ENCODE measurements around the gene SMTNL2. TPM values are rescaled to one million over a fixed set of nuclear protein-coding genes. Genes with fewer than 3 reads are reported as not detected.

The SMTNL2 gene
- total RNA-seq, 1 experiment from 2014 or later, result not detected

DNA sequence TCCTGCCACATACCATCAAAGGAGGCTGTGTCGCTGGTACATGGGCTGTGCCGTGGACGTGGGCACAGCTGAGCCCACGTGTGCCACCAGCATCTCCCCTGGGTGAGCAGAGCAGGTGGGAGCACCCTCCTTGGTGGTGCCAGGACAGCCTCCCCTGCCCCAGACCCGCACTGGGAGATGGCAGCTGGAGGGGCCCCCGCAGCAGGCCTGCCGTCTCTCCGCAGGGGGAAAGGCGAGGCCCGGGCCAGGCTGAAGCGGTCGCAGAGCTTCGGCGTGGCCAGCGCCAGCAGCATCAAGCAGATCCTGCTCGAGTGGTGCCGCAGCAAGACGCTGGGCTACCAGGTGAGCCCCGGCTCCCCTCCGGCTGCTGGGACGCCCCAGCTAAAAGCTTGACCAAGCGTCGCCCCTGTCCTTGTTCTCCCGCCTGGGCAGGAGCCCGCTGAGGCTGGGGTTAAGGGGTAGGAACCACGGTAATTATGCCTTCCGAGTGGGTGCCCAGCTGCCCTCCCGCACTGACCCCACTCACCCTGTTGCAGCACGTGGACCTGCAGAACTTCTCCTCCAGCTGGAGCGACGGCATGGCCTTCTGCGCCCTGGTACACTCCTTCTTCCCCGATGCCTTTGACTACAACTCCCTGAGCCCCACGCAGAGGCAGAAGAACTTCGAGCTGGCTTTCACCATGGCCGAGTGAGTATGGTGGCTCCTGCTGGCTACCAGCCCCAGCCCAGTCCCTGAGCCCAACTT is 12.5 kb downstream of the SMTNL2 start:
- POLR2A ChIA-PET (ENCODE audit: unreplicated experiment), result no interaction called here

GRCh38 chr17:4597975-4598374 is 13.6 kb downstream of the SMTNL2 start:
- H3K4me2 ChIP-seq (ENCODE audit: low read length), result no peak overlapping the region
- BruUV-seq (replicated peaks), result no TSS peak
- no peaks in the 10 kb centered on the region for H3K9me2 ChIP-seq (replicated peaks; ENCODE audit: low read length)
- H3K4me3 ChIP-seq (ENCODE audit: low read length), result no peak overlapping the region
- H3K36me3 ChIP-seq (ENCODE audit: low read depth, low read length), result no peaks in the 10 kb centered on the region
- ChIA-PET CTCF (no interaction called here), POLR2A (ENCODE audit: unreplicated experiment) (no interaction called here)
- no peaks in the 10 kb centered on the region for H3K27me3 ChIP-seq (ENCODE audit: low read length)
- no peaks in the 10 kb centered on the region for H3F3A ChIP-seq (ENCODE audit: low read length, unreplicated experiment)
- H3K79me2 ChIP-seq (ENCODE audit: low read length), result no peaks in the 10 kb centered on the region
- no peak for DNase-seq
- no peaks in the 10 kb centered on the region for H4K20me1 ChIP-seq (ENCODE audit: low read length)
- H3K4me1 ChIP-seq (ENCODE audit: insufficient read depth, low read length), result no peaks in the 10 kb centered on the region
- intact Hi-C loops (cut with micrococcal nuclease), result no loop called here
- no peaks in the 10 kb centered on the region for H3K9me3 ChIP-seq (ENCODE audit: low read length)
- H3K9ac ChIP-seq (ENCODE audit: low read length), result no peak overlapping the region
- no peak overlapping the region for H2AFZ ChIP-seq (ENCODE audit: low read length)
- ATAC-seq, result no peak
- TF ChIP-seq EZH2phosphoT487 (IDR thresholded peaks at IDR 0.05; ENCODE audit: borderline replicate concordance, low read length) (no peak), EZH2 (IDR thresholded peaks at IDR 0.05; ENCODE audit: low read length, unreplicated experiment) (no peak)
- no peak overlapping the region for H3K27ac ChIP-seq (ENCODE audit: low read length)

More for the DNA sequence above, 12.5 kb downstream of the SMTNL2 start:
- Histone ChIP-seq H2AFZ (ENCODE audit: low read length) (no peak overlapping the region), H3K27me3 (ENCODE audit: low read length) (no peaks in the 10 kb centered on the region), H3K9me2 (replicated peaks; ENCODE audit: low read length) (no peaks in the 10 kb centered on the region), H3K36me3 (ENCODE audit: low read depth, low read length) (no peaks in the 10 kb centered on the region), H3K79me2 (ENCODE audit: low read length) (no peaks in the 10 kb centered on the region), H3K4me2 (ENCODE audit: low read length) (no peak overlapping the region), H3K27ac (ENCODE audit: low read length) (no peak overlapping the region), H3K9ac (ENCODE audit: low read length) (no peak overlapping the region), H3K4me1 (ENCODE audit: insufficient read depth, low read length) (no peaks in the 10 kb centered on the region), H3K4me3 (ENCODE audit: low read length) (no peak overlapping the region), H3K9me3 (ENCODE audit: low read length) (no peaks in the 10 kb centered on the region), H3F3A (ENCODE audit: low read length, unreplicated experiment) (no peaks in the 10 kb centered on the region), H4K20me1 (ENCODE audit: low read length) (no peaks in the 10 kb centered on the region)
- CTCF ChIA-PET, result no interaction called here
- DNase-seq (no peak), ATAC-seq (no peak)
- TF ChIP-seq EZH2phosphoT487 (IDR thresholded peaks at IDR 0.05; ENCODE audit: borderline replicate concordance, low read length), result no peak
- no peak for TF ChIP-seq CTCF (conservative IDR thresholded peaks at IDR 0.05; ENCODE audit: low read depth, low read length)
- TF ChIP-seq EZH2 (IDR thresholded peaks at IDR 0.05; ENCODE audit: low read length, unreplicated experiment), result no peak
- intact Hi-C loops (cut with micrococcal nuclease), result no loop called here
- no TSS peak for BruUV-seq (replicated peaks)

- no TSS peak for BruUV-seq (replicated peaks)
- no peak for ATAC-seq
- no peak overlapping the region for H3K27ac ChIP-seq (ENCODE audit: low read length)
- no peaks in the 10 kb centered on the region for H3K4me1 ChIP-seq (ENCODE audit: insufficient read depth, low read length)
- H2AFZ ChIP-seq (ENCODE audit: low read length), result no peak overlapping the region
- H3K9ac ChIP-seq (ENCODE audit: low read length), result no peak overlapping the region
- H3K9me3 ChIP-seq (ENCODE audit: low read length), result no peaks in the 10 kb centered on the region
- no peaks in the 10 kb centered on the region for H3K36me3 ChIP-seq (ENCODE audit: low read depth, low read length)
- no peaks in the 10 kb centered on the region for H3F3A ChIP-seq (ENCODE audit: low read length, unreplicated experiment)
- intact Hi-C loops (cut with micrococcal nuclease), result no loop called here
- no peaks in the 10 kb centered on the region for H3K79me2 ChIP-seq (ENCODE audit: low read length)
- CTCF ChIA-PET, result no interaction called here
- DNase-seq, result no peak
- H4K20me1 ChIP-seq (ENCODE audit: low read length), result no peaks in the 10 kb centered on the region
- no peak overlapping the region for H3K4me2 ChIP-seq (ENCODE audit: low read length)
- TF ChIP-seq EZH2phosphoT487 (IDR thresholded peaks at IDR 0.05; ENCODE audit: borderline replicate concordance, low read length), result no peak
- TF ChIP-seq CTCF (conservative IDR thresholded peaks at IDR 0.05; ENCODE audit: low read depth, low read length), result no peak
- no peak for TF ChIP-seq EZH2 (IDR thresholded peaks at IDR 0.05; ENCODE audit: low read length, unreplicated experiment)
- no peak overlapping the region for H3K4me3 ChIP-seq (ENCODE audit: low read length)
- no peaks in the 10 kb centered on the region for H3K9me2 ChIP-seq (replicated peaks; ENCODE audit: low read length)
- POLR2A ChIA-PET (ENCODE audit: unreplicated experiment), result no interaction called here
- no peaks in the 10 kb centered on the region for H3K27me3 ChIP-seq (ENCODE audit: low read length)
Observed at GRCh38 chr17:4598776-4599504, 14.6 kb downstream of the SMTNL2 start.

Measured in PC-3 (cell line).